ENCODE data around the gene TRPM3.

DNA sequence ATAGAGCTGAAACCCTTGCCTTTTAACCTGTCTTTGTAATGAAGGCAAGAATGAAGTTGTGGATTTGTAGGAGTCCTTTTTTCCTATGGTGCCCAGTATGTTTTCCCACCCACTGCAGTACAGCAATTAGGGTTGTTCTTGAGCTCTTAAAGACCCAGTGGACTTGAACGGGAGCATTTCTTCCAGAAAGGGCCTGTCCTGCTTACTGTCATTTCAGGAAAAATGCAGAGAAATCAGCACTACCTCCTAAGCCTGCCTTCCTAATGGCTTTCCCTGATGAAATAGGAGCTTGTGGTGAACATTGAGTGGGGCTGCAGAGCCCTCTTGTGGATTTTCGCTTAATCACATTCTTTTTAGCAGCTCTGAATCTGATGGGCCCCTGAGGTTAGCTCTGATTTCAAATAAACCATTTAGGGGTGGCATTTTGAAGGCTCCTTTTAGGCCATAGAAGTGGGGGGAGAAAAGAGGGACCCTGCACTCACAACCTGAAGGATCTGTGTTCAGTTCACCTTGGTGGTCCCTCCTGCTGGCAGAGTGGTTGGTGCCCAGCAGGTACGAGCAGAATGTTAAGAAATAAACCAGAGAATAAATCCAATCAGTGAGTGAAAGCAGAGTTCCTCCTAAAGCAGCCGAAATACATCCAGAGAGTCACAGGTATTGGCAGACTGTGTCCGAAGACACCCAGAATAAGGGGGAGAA, 519.0 kb downstream of the TRPM3 start:
- TF ChIP-seq, protein P1, sequence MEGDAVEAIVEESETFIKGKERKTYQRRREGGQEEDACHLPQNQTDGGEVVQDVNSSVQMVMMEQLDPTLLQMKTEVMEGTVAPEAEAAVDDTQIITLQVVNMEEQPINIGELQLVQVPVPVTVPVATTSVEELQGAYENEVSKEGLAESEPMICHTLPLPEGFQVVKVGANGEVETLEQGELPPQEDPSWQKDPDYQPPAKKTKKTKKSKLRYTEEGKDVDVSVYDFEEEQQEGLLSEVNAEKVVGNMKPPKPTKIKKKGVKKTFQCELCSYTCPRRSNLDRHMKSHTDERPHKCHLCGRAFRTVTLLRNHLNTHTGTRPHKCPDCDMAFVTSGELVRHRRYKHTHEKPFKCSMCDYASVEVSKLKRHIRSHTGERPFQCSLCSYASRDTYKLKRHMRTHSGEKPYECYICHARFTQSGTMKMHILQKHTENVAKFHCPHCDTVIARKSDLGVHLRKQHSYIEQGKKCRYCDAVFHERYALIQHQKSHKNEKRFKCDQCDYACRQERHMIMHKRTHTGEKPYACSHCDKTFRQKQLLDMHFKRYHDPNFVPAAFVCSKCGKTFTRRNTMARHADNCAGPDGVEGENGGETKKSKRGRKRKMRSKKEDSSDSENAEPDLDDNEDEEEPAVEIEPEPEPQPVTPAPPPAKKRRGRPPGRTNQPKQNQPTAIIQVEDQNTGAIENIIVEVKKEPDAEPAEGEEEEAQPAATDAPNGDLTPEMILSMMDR (IDR thresholded peaks at IDR 0.05) = peak; percentile 90
- TF ChIP-seq JUN (IDR thresholded peaks at IDR 0.05) (no peak), POLR2A (IDR thresholded peaks at IDR 0.05; ENCODE audit: low read length) (no peak), FOSL2 (IDR thresholded peaks at IDR 0.05) (no peak), FOSL2 (CRISPR knock-in tag; IDR thresholded peaks at IDR 0.05) (no peak), RCOR1 (IDR thresholded peaks at IDR 0.05; ENCODE audit: low read depth, low read length) (no peak), KDM1A (IDR thresholded peaks at IDR 0.05; ENCODE audit: low read depth) (no peak), CEBPB (IDR thresholded peaks at IDR 0.05) (no peak), EHMT2 (IDR thresholded peaks at IDR 0.05; ENCODE audit: low read depth) (no peak), ZC3H11A (IDR thresholded peaks at IDR 0.05) (no peak)
- TF ChIP-seq, protein P2, sequence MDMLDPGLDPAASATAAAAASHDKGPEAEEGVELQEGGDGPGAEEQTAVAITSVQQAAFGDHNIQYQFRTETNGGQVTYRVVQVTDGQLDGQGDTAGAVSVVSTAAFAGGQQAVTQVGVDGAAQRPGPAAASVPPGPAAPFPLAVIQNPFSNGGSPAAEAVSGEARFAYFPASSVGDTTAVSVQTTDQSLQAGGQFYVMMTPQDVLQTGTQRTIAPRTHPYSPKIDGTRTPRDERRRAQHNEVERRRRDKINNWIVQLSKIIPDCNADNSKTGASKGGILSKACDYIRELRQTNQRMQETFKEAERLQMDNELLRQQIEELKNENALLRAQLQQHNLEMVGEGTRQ (IDR thresholded peaks at IDR 0.05) = no peak
- TF ChIP-seq, protein P3, sequence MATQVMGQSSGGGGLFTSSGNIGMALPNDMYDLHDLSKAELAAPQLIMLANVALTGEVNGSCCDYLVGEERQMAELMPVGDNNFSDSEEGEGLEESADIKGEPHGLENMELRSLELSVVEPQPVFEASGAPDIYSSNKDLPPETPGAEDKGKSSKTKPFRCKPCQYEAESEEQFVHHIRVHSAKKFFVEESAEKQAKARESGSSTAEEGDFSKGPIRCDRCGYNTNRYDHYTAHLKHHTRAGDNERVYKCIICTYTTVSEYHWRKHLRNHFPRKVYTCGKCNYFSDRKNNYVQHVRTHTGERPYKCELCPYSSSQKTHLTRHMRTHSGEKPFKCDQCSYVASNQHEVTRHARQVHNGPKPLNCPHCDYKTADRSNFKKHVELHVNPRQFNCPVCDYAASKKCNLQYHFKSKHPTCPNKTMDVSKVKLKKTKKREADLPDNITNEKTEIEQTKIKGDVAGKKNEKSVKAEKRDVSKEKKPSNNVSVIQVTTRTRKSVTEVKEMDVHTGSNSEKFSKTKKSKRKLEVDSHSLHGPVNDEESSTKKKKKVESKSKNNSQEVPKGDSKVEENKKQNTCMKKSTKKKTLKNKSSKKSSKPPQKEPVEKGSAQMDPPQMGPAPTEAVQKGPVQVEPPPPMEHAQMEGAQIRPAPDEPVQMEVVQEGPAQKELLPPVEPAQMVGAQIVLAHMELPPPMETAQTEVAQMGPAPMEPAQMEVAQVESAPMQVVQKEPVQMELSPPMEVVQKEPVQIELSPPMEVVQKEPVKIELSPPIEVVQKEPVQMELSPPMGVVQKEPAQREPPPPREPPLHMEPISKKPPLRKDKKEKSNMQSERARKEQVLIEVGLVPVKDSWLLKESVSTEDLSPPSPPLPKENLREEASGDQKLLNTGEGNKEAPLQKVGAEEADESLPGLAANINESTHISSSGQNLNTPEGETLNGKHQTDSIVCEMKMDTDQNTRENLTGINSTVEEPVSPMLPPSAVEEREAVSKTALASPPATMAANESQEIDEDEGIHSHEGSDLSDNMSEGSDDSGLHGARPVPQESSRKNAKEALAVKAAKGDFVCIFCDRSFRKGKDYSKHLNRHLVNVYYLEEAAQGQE (IDR thresholded peaks at IDR 0.05) = no peak
- TF ChIP-seq, protein P4, sequence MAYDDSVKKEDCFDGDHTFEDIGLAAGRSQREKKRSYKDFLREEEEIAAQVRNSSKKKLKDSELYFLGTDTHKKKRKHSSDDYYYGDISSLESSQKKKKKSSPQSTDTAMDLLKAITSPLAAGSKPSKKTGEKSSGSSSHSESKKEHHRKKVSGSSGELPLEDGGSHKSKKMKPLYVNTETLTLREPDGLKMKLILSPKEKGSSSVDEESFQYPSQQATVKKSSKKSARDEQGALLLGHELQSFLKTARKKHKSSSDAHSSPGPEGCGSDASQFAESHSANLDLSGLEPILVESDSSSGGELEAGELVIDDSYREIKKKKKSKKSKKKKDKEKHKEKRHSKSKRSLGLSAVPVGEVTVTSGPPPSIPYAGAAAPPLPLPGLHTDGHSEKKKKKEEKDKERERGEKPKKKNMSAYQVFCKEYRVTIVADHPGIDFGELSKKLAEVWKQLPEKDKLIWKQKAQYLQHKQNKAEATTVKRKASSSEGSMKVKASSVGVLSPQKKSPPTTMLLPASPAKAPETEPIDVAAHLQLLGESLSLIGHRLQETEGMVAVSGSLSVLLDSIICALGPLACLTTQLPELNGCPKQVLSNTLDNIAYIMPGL (CRISPR knock-in tag; IDR thresholded peaks at IDR 0.05; ENCODE audit: borderline replicate concordance) = no peak

Data from A549 (cell line).